GM12865 (cell line): ENCODE data around the gene NQO1.

Source experiments
- DNase-seq: peaks from one replicate; pipeline ENCODE4 v3.0.0; 2010; ENCODE audit warnings: low read depth
- H3K4me3 ChIP-seq: 2 replicates; pipeline ENCODE4 v1.5.1; 2011; ENCODE audit warnings: mild to moderate bottlenecking, low read depth, low read length, control low read depth
- TF ChIP-seq, protein P1 (sequence below): IDR thresholded peaks from 2 replicates; pipeline ENCODE4 v1.5.1; 2011; ENCODE audit warnings: low read length, control low read depth, low read depth, inconsistent platforms; ENCODE audit not compliant: insufficient read depth; ENCODE audit errors: missing control alignments

The NQO1 gene

DNA sequence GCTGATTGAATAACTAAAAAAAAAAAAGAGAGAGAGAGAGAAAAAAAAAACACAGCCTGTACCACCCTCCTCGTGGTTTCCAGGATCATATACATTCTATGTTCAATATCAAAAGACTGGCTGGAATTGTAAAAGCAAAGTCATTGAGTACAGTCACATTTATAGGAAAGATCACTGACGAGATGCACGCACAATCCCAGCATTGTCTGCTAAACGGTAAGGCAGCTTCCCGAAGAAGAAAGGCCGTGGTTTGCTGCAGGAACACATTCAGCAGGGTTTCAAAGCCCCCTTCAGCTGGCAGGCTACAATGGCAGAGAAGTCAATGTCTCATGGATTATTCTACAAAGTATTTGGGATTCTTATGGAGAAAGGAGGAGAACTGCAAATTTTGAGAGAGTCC is 9.3 kb downstream of the NQO1 start:
- no peak for DNase-seq
- no peak overlapping the region for H3K4me3 ChIP-seq
- TF ChIP-seq, protein P1, sequence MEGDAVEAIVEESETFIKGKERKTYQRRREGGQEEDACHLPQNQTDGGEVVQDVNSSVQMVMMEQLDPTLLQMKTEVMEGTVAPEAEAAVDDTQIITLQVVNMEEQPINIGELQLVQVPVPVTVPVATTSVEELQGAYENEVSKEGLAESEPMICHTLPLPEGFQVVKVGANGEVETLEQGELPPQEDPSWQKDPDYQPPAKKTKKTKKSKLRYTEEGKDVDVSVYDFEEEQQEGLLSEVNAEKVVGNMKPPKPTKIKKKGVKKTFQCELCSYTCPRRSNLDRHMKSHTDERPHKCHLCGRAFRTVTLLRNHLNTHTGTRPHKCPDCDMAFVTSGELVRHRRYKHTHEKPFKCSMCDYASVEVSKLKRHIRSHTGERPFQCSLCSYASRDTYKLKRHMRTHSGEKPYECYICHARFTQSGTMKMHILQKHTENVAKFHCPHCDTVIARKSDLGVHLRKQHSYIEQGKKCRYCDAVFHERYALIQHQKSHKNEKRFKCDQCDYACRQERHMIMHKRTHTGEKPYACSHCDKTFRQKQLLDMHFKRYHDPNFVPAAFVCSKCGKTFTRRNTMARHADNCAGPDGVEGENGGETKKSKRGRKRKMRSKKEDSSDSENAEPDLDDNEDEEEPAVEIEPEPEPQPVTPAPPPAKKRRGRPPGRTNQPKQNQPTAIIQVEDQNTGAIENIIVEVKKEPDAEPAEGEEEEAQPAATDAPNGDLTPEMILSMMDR = no peak

DNA sequence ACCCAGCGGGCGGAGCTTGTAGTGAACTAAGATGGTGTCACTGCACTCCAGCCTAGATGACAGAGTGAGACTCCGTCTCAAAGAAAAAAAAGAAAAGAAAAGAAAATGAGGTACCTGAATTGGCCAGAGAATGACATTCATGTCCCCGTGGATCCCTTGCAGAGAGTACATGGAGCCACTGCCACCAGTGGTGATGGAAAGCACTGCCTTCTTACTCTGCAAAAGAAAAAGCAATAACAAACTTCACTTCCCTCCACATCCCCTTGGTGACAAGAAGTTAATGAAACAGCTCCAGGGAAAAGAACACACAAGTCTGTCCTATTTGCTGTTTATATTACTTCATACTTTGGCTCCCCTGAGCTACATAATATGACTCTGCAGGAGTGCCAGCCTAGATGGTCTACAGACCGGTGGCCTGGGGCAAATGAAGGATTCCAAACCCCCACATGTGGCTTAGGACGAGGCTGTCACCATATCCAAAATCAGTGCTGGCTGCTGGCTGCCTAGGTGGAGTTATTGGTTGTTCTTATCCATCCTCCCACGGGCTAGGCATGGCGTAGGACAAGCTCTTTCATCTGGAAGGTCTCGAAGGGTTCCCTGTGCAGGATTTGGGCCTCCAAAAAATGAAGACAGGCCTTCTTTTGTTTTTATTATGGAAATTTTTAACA is 13.3 kb downstream of the NQO1 start:
- DNase-seq = no peak
- TF ChIP-seq, protein P1 = no peak
- no peak overlapping the region for H3K4me3 ChIP-seq

DNA sequence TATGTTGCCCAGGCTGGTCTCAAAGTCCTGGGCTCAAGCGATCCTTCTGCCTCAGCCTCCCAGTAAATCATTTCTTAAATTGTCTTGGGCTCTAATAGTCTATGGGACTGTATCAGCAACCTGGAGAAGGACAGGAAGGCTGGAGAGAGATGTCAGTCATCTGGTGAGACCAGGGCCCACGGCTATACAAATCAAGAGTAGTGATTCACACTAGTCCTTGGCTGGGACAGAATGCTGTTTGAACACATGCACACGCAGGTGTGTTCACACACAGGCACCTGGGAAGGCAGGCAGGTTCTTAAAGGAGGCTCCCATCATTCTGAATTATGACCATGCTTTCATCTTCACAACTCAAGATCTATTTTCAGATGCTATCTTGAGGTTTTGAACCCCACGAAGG is 14.1 kb downstream of the NQO1 start:
- H3K4me3 ChIP-seq = no peak overlapping the region
- no peak for DNase-seq
- TF ChIP-seq, protein P1 = no peak

DNA sequence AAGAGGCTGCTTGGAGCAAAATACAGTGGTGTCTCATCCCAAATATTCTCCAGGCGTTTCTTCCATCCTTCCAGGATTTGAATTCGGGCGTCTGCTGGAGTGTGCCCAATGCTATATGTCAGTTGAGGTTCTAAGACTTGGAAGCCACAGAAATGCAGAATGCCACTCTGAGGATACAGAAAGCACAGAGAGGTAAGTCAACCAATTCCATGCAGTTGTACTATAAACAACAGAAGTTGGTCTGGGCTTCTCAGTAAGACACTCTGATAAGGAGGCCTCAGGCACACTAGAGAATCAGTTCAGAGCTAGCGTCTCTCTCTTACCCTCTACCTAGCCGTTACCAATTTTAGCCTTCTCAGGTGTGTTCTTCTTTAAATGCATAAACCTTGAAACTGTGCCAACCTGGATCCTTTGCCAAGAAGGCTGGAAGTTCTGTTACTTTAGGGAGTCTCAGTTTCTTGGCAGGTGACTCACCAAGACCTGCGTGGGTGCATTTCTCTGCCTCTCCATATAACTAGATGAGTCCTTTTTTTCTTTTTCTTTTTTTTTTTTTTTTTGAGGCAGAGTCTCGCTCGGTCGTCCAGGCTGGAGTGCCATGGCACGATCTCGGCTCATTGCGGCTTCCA is 15.1 kb downstream of the NQO1 start:
- no peak overlapping the region for H3K4me3 ChIP-seq
- DNase-seq = no peak
- TF ChIP-seq, protein P1 = no peak

DNA sequence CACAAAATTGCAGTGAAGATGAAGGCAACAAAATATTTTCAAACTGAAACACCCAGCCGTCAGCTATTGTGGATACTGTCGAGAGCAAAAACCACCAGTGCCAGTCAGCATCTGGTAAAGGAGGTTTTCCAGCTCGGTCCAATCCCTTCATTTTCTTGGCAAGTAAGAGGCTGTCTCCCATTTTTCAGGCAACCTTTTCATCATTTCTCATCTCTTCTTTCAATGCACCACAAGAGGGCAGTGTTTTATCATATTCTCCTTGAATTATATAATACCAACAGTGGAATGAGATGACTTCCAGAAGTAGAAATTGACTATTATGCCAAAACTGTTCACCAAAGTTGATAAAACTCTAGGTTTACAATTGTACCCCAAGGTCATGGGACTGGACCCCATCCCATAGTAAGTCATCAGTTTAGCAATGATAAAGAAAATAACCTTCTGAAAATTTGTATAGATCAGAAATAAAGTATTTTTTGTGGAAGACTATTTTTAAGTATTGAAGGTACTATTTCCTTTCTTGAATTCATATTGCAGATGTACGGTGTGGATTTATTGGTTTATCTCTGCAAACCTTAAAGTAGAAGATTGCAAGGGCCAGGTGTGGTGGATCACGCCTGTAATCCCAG is 16.8 kb downstream of the NQO1 start:
- TF ChIP-seq, protein P1 = peak; percentile 50
- DNase-seq = peak; percentile 56
- H3K4me3 ChIP-seq = no peak overlapping the region

DNA sequence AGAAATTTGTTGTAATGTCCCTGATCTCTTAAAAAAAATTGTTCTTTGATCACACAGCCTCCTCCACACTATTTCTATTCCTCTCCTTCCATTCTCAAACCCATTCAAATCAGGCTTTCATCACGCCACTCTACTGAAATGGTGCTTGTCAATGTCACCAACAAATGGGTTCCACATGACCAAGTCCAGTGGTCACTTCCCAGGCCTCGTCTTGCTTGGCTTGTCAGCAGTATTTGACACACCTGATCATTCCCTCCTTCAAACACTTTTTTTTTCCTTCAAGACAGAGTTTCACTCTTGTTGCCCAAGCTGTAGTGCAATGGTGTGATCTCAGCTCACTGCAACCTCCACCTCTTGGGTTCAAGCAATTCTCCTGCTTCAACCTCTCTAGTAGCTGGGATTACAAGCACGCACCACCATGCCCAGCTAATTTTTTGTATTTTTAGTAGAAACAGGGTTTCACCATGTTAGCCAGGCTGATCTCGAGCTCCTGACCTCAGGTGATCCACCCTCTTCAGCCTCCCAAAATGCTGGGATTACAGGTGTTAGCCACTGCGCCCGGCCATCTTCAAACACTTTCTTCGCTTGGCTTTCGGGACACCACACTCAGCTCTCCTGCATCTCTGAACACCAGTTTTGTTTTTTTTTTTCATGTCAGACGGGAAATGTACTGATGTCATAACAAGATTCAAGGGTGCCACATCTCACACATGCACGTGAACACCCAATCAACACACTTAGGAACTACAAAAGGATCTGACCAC is 18.3 kb downstream of the NQO1 start:
- no peak for DNase-seq
- TF ChIP-seq, protein P1 = no peak
- no peak overlapping the region for H3K4me3 ChIP-seq
